ENCODE data around the gene SIDT1.

DNA sequence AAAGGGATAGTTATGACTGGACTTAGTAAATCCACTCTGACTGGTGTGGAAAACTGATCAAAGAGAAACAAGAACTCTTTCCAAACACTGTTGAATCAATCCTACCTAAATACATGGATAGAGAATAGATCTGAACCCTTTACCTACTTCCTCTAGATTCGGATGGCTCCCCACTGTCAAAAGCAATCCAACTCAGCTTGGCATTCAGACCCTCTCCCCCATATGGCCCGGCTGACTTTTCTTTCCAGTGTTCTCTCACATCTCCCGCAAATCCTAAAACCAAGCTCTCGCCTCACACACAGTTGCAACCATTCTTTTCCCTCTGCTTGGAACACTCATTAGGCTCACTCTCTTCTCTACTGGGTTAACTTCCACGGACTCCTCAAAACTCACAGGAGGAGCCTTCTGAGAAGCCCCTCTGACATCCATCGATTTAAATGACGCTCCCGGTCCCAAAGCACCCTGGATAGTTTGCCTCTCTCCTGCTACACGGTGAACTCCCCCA, 18.0 kb upstream of the SIDT1 start:
- TF ChIP-seq, protein P1, sequence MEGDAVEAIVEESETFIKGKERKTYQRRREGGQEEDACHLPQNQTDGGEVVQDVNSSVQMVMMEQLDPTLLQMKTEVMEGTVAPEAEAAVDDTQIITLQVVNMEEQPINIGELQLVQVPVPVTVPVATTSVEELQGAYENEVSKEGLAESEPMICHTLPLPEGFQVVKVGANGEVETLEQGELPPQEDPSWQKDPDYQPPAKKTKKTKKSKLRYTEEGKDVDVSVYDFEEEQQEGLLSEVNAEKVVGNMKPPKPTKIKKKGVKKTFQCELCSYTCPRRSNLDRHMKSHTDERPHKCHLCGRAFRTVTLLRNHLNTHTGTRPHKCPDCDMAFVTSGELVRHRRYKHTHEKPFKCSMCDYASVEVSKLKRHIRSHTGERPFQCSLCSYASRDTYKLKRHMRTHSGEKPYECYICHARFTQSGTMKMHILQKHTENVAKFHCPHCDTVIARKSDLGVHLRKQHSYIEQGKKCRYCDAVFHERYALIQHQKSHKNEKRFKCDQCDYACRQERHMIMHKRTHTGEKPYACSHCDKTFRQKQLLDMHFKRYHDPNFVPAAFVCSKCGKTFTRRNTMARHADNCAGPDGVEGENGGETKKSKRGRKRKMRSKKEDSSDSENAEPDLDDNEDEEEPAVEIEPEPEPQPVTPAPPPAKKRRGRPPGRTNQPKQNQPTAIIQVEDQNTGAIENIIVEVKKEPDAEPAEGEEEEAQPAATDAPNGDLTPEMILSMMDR (IDR thresholded peaks at IDR 0.05), result no peak
- no peak for TF ChIP-seq POLR2A (IDR thresholded peaks at IDR 0.05)

Data from right lobe of liver (tissue), 4 donors.